Breast epithelium (tissue), 4 donors: ENCODE measurements around the gene MCM3. TPM values are rescaled to one million over a fixed set of nuclear protein-coding genes. Genes with fewer than 3 reads are reported as not detected.

Experiments used
- DNase-seq, 2 donors: peaks; one replicate each; pipeline ENCODE4 v3.0.0-alpha.2; 2019; ENCODE audit warnings: low spot score in 2 of 2
- H3K27ac ChIP-seq, 2 donors: fragments of 200-600 bp; sonication (generic) in 1 of 2; one replicate each; pipeline ENCODE4 v1.5.1; 2016 to 2019; ENCODE audit warnings: mild to moderate bottlenecking in 1 of 2
- H3K27me3 ChIP-seq, 2 donors: fragments of 200-600 bp; sonication (generic) in 1 of 2; one replicate each; pipeline versions ENCODE4 v1.5.1 to v1.6.0; 2017 to 2019; ENCODE audit warnings: control low read depth in 1 of 2, mild to moderate bottlenecking in 1 of 2
- H3K36me3 ChIP-seq: fragments of 200-600 bp; one replicate; pipeline ENCODE4 v1.5.1; 2019
- H3K4me1 ChIP-seq, 2 donors: fragments of 200-600 bp; sonication (generic); one replicate each; pipeline ENCODE4 v1.5.1; 2016 to 2019; ENCODE audit warnings: control low read depth in 1 of 2
- H3K4me3 ChIP-seq, 3 donors: fragments of 200-600 bp; sonication (generic); 1 replicate in 2 of 3; 2 replicates in 1 of 3; pipeline ENCODE4 v1.5.1; 2016 to 2019; ENCODE audit warnings: mild to moderate bottlenecking in 3 of 3, moderate library complexity in 2 of 3
- H3K9me3 ChIP-seq, 2 donors: fragments of 200-600 bp; sonication (generic) in 1 of 2; one replicate each; pipeline ENCODE4 v1.5.1; 2016 to 2019; ENCODE audit warnings: control low read depth in 1 of 2
- POLR2A ChIP-seq: fragments of 450-650 bp; IDR thresholded peaks from one replicate; pipeline ENCODE4 v1.6.1; 2016; ENCODE audit warnings: antibody characterized with exemption, mild to moderate bottlenecking, moderate library complexity
- POLR2AphosphoS5 ChIP-seq, 3 donors: sonication (generic); formaldehyde crosslinking; IDR thresholded peaks; one replicate each; pipeline ENCODE4 v1.6.1; 2017; ENCODE audit warnings: antibody characterized with exemption in 3 of 3
- intact Hi-C: fragments of 100-400 bp; cut with DNase I; formaldehyde crosslinking; loops from one replicate; pipeline ENCODE4 v1.15.1; 2023; ENCODE audit warnings: low total_unique reads
- total RNA-seq, 3 donors: library from RNA; depleted of rRNA; stranded (reverse); fragments of >200 nt; gene quantifications; one replicate each; pipeline ENCODE4 v1.1.0, GENCODE V29; 2016
- TF ChIP-seq, protein P1 (sequence below), 3 donors: fragments of 450-650 bp; IDR thresholded peaks; one replicate each; pipeline ENCODE4 v1.5.1; 2016 to 2017; ENCODE audit warnings: antibody characterized with exemption in 3 of 3, mild to moderate bottlenecking in 3 of 3, moderate library complexity in 3 of 3

Gene MCM3
- total RNA-seq, 3 donors from 2014 or later: 31.2 to 44.5 (median 43.3) TPM

DNA sequence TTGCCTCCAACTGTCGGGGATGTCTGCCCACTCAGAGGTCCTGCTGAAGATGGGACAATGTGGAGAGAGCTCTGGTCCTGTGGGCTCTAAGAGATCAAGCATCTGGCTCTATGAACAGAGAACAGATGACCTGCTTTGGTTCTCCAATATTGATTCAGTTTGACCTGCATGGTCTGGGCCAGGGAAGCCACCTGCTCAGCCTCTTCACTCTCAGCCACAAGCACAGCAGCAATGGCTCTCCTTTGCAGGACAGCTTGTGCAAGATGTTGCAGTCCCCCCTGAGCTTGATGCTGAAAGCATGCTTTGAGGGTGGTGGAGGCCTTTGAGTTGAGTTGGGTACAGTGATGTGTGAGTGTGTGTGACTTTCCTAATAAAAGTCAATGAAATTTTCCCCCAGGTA, 18.6 kb upstream of the MCM3 start:
- no peak overlapping the region for H3K4me3 ChIP-seq
- no peak overlapping the region for H3K27ac ChIP-seq
- peaks cover 0 to 3% of the 10 kb centered on the region in 2 donors for H3K9me3 ChIP-seq
- intact Hi-C loops: no loop called here
- H3K27me3 ChIP-seq: no peaks in the 10 kb centered on the region
- peaks cover 0 to 8% of the 10 kb centered on the region in 2 donors for H3K4me1 ChIP-seq
- DNase-seq: no peak
- no peaks in the 10 kb centered on the region for H3K36me3 ChIP-seq
- TF ChIP-seq, protein P1, sequence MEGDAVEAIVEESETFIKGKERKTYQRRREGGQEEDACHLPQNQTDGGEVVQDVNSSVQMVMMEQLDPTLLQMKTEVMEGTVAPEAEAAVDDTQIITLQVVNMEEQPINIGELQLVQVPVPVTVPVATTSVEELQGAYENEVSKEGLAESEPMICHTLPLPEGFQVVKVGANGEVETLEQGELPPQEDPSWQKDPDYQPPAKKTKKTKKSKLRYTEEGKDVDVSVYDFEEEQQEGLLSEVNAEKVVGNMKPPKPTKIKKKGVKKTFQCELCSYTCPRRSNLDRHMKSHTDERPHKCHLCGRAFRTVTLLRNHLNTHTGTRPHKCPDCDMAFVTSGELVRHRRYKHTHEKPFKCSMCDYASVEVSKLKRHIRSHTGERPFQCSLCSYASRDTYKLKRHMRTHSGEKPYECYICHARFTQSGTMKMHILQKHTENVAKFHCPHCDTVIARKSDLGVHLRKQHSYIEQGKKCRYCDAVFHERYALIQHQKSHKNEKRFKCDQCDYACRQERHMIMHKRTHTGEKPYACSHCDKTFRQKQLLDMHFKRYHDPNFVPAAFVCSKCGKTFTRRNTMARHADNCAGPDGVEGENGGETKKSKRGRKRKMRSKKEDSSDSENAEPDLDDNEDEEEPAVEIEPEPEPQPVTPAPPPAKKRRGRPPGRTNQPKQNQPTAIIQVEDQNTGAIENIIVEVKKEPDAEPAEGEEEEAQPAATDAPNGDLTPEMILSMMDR (IDR thresholded peaks at IDR 0.05): no peak
- no peak for TF ChIP-seq POLR2A
- no peak for TF ChIP-seq POLR2AphosphoS5 (IDR thresholded peaks at IDR 0.05)

DNA sequence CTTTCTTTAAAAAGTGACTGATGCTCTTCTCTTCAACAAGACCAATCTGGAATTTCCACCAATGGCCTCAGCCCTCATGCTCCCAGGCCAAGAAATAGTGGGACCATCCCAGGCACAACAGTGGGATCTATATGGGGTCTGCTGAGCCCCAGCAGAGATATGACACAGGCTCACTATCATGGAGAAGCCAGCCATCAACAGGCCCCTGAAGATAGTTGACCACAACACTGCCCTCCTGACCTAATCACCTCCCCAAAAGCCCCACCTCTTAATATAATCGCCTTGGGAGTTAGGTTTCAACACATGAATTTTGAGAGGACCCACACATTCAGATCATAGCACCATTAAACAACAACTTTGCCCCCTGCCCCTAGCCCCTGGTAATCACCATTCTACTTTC, 16.8 kb upstream of the MCM3 start:
- H3K4me1 ChIP-seq: peaks cover 0 to 8% of the 10 kb centered on the region in 2 donors
- no peak overlapping the region for H3K27ac ChIP-seq
- intact Hi-C loops: no loop called here
- H3K9me3 ChIP-seq: peaks cover 0 to 3% of the 10 kb centered on the region in 2 donors
- H3K27me3 ChIP-seq: no peaks in the 10 kb centered on the region
- DNase-seq: no peak
- H3K36me3 ChIP-seq: no peaks in the 10 kb centered on the region
- no peak for TF ChIP-seq POLR2A
- no peak for TF ChIP-seq POLR2AphosphoS5 (IDR thresholded peaks at IDR 0.05)
- TF ChIP-seq, protein P1 (IDR thresholded peaks at IDR 0.05): no peak
- no peak overlapping the region for H3K4me3 ChIP-seq

DNA sequence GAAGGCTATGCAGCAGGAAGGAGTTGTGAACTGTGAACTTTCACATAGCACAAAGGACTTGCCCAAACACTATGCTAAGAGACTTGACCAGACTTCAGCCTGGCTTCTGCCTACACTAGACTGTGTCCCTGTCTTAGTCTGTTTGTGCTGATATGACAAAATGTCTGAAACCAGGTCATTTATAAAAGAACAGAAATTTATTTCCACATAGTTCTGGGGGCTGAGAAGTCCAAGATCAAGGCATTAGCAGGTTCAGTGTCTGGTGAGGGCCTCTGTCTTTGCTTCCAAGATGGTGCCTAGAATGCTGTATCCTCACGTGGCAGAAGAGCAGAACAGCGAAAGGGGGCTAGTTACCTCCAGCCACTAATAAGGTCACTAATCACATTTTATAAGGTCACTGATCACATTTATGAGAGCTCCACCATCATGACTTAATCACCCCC, 16.0 kb upstream of the MCM3 start:
- Histone ChIP-seq H3K4me1 (peaks cover 0 to 8% of the 10 kb centered on the region in 2 donors), H3K36me3 (no peaks in the 10 kb centered on the region), H3K4me3 (no peak overlapping the region), H3K27ac (no peak overlapping the region), H3K9me3 (peaks cover 0 to 3% of the 10 kb centered on the region in 2 donors), H3K27me3 (no peaks in the 10 kb centered on the region)
- intact Hi-C loops: no loop called here
- DNase-seq: no peak
- no peak for TF ChIP-seq POLR2A
- TF ChIP-seq, protein P1 (IDR thresholded peaks at IDR 0.05): no peak
- no peak for TF ChIP-seq POLR2AphosphoS5 (IDR thresholded peaks at IDR 0.05)

DNA sequence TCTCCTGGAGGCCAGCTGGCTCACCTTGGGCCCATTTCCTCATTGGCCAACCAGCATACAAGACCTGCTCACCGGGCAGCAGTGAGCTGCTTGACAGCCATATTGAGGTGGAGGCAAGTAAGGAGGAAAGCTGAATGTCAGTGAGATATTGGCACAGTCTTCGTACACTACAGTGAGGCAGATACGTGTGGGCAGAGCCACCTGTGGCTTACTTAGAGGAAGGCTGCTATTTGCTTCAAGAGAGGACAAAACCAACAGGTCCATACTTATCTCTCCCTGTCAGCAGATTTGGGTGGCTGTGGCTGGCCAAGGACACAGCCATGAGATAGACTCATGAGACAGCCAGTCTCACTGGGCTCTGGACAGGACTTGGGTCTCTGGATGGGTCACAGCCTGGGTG, 15.1 kb upstream of the MCM3 start:
- H3K36me3 ChIP-seq: no peaks in the 10 kb centered on the region
- DNase-seq: no peak
- TF ChIP-seq, protein P1 (IDR thresholded peaks at IDR 0.05): no peak
- TF ChIP-seq POLR2AphosphoS5 (IDR thresholded peaks at IDR 0.05) (no peak), POLR2A (no peak)
- H3K27ac ChIP-seq: no peak overlapping the region
- H3K27me3 ChIP-seq: no peaks in the 10 kb centered on the region
- H3K4me1 ChIP-seq: peaks cover 0 to under 1% of the 10 kb centered on the region in 2 donors
- no peak overlapping the region for H3K4me3 ChIP-seq
- intact Hi-C loops: no loop called here
- H3K9me3 ChIP-seq: peaks cover 0 to 3% of the 10 kb centered on the region in 2 donors

DNA sequence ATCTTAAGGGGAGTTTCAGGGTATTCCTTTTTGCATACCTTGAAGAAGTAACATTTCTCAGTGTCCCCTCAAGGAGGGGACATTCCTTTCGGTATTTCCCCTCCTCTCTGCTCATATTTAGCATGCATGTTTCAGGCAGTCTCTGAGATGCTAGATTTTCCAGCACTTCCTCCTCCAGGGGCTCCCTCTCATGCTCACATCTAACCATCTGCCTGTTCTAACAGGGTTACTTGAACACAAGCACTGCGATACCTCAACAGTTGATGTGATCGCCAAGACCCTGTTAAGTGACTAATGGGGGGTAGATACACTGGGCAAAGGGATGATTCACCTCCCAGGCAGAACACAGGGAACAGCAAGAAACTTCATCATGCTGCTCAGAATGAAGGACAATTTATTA, 12.9 kb upstream of the MCM3 start:
- Histone ChIP-seq H3K27ac (no peak overlapping the region), H3K4me1 (no peaks in the 10 kb centered on the region), H3K27me3 (no peaks in the 10 kb centered on the region), H3K4me3 (no peak overlapping the region), H3K9me3 (peaks cover 0 to 3% of the 10 kb centered on the region in 2 donors), H3K36me3 (no peaks in the 10 kb centered on the region)
- intact Hi-C loops: no loop called here
- DNase-seq: no peak
- TF ChIP-seq POLR2AphosphoS5 (IDR thresholded peaks at IDR 0.05) (no peak), POLR2A (no peak)
- TF ChIP-seq, protein P1 (IDR thresholded peaks at IDR 0.05): no peak
